KMS-11 (cell line): ENCODE results near the gene EXOC6B.

Source experiments
- H2AFZ ChIP-seq: fragments of 200-600 bp; sonication (generic); 2 replicates; pipeline ENCODE4 v1.6.1; 2016; ENCODE audit warnings: antibody characterized with exemption, mixed run types, low read depth
- H3K27ac ChIP-seq: fragments of 200-600 bp; sonication (generic); 2 replicates; pipeline ENCODE4 v1.6.1; 2016; ENCODE audit warnings: mild to moderate bottlenecking, mixed run types
- H3K27me3 ChIP-seq: fragments of 200-600 bp; sonication (generic); 2 replicates; pipeline ENCODE4 v1.6.1; 2017; ENCODE audit warnings: mild to moderate bottlenecking, low read depth, mixed run types, moderate library complexity; ENCODE audit not compliant: insufficient read depth
- H3K36me3 ChIP-seq: fragments of 200-600 bp; sonication (generic); 2 replicates; pipeline ENCODE4 v1.6.1; 2017; ENCODE audit warnings: mild to moderate bottlenecking, mixed run types; ENCODE audit not compliant: insufficient read depth
- H3K4me1 ChIP-seq: fragments of 200-600 bp; sonication (generic); 2 replicates; pipeline ENCODE4 v1.6.1; 2016; ENCODE audit warnings: mild to moderate bottlenecking, low read depth, mixed run types; ENCODE audit not compliant: poor library complexity, severe bottlenecking
- H3K4me2 ChIP-seq: fragments of 200-600 bp; sonication (generic); 2 replicates; pipeline ENCODE4 v1.7.0; 2016; ENCODE audit warnings: mild to moderate bottlenecking, mixed run types
- H3K4me3 ChIP-seq: fragments of 200-600 bp; sonication (generic); IDR thresholded peaks from 2 replicates; pipeline ENCODE4 v1.6.1; 2017; ENCODE audit warnings: low read depth, low read length, mixed read lengths; ENCODE audit not compliant: insufficient read depth
- H3K79me2 ChIP-seq: fragments of 200-600 bp; sonication (generic); 2 replicates; pipeline ENCODE4 v1.6.1; 2016; ENCODE audit warnings: low read depth, mixed run types; ENCODE audit not compliant: insufficient read depth
- H3K9ac ChIP-seq: fragments of 200-600 bp; sonication (generic); 2 replicates; pipeline ENCODE4 v1.6.1; 2016; ENCODE audit warnings: mild to moderate bottlenecking, mixed run types
- H4K20me1 ChIP-seq: fragments of 200-600 bp; sonication (generic); 2 replicates; pipeline ENCODE4 v1.6.1; 2016; ENCODE audit warnings: mild to moderate bottlenecking, mixed run types; ENCODE audit not compliant: insufficient read depth
- CTCF ChIP-seq: fragments of 200-600 bp; sonication (generic); conservative IDR thresholded peaks from 2 replicates; pipeline ENCODE4 v1.6.1; 2017; ENCODE audit warnings: low read depth, mild to moderate bottlenecking, antibody characterized with exemption, low read length, moderate library complexity, mixed read lengths

Gene EXOC6B

GRCh38 chr2:72800492-72800891 is 25.3 kb downstream of the EXOC6B start:
- Histone ChIP-seq H3K36me3 (no peaks in the 10 kb centered on the region), H3K4me2 (no peak overlapping the region), H3K27ac (no peak overlapping the region), H3K79me2 (no peaks in the 10 kb centered on the region), H4K20me1 (no peaks in the 10 kb centered on the region), H2AFZ (no peak overlapping the region), H3K4me1 (no peaks in the 10 kb centered on the region), H3K4me3 (no peak overlapping the region), H3K27me3 (no peaks in the 10 kb centered on the region), H3K9ac (no peak overlapping the region)
- no peak for TF ChIP-seq CTCF

DNA sequence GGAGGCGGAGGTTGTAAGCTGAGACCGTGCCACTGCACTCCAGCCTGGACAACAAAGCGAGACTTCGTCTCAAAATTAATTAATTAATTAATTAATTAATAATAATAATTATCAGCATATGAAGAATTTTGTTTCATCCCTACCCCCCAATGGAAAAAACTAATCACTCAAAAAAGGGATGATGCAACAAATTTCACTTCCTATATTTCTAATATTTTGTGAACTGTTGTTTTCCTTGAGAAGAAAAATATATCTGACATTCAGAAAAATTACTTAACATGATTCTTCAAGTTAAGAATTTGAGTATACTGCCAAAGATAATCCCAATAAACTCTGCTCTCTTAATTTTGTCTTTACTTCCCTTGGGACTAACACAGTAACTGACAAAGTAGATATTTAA is 28.1 kb downstream of the EXOC6B start:
- no peaks in the 10 kb centered on the region for H3K27me3 ChIP-seq
- no peaks in the 10 kb centered on the region for H3K36me3 ChIP-seq
- H3K9ac ChIP-seq = no peak overlapping the region
- no peaks in the 10 kb centered on the region for H3K79me2 ChIP-seq
- H4K20me1 ChIP-seq = no peaks in the 10 kb centered on the region
- no peak overlapping the region for H3K27ac ChIP-seq
- H3K4me1 ChIP-seq = no peaks in the 10 kb centered on the region
- H2AFZ ChIP-seq = no peak overlapping the region
- no peak overlapping the region for H3K4me3 ChIP-seq
- no peak overlapping the region for H3K4me2 ChIP-seq
- TF ChIP-seq CTCF = no peak

- Histone ChIP-seq H3K27me3 (no peaks in the 10 kb centered on the region), H3K4me2 (no peak overlapping the region), H3K79me2 (no peaks in the 10 kb centered on the region), H3K4me3 (no peak overlapping the region), H3K9ac (no peak overlapping the region), H2AFZ (no peak overlapping the region), H3K36me3 (no peaks in the 10 kb centered on the region), H3K27ac (no peak overlapping the region), H4K20me1 (no peaks in the 10 kb centered on the region), H3K4me1 (no peaks in the 10 kb centered on the region)
- TF ChIP-seq CTCF = no peak
Measured at GRCh38 chr2:72796766-72797165, 29.1 kb downstream of the EXOC6B start.

- H3K79me2 ChIP-seq = no peaks in the 10 kb centered on the region
- no peaks in the 10 kb centered on the region for H3K36me3 ChIP-seq
- no peak overlapping the region for H3K27ac ChIP-seq
- H3K9ac ChIP-seq = no peak overlapping the region
- H3K4me1 ChIP-seq = no peaks in the 10 kb centered on the region
- no peak for TF ChIP-seq CTCF
- H3K4me2 ChIP-seq = no peak overlapping the region
- no peaks in the 10 kb centered on the region for H3K27me3 ChIP-seq
- no peak overlapping the region for H2AFZ ChIP-seq
- no peaks in the 10 kb centered on the region for H4K20me1 ChIP-seq
- H3K4me3 ChIP-seq = no peak overlapping the region
Measured at GRCh38 chr2:72794572-72794971, 31.3 kb downstream of the EXOC6B start.
